Body of pancreas (tissue), 4 donors: ENCODE data around the gene TPPP. TPM values are rescaled to one million over a fixed set of nuclear protein-coding genes. Genes with fewer than 3 reads are reported as not detected.

ENCODE experiments used
- ATAC-seq: fragments of 150-250 bp; one replicate; pipeline ENCODE4 v1.9.1; 2016
- DNase-seq, 4 donors: peaks; one replicate each; pipeline ENCODE4 v3.0.0-alpha.2; 2019
- H3K27ac ChIP-seq, 4 donors: fragments of 200-600 bp; sonication (generic); 1 replicate in 3 of 4; 2 replicates in 1 of 4; pipeline versions ENCODE4 v1.5.1 to v1.6.1; 2016 to 2019; ENCODE audit warnings: mild to moderate bottlenecking in 1 of 4, mixed read lengths in 1 of 4, moderate library complexity in 1 of 4
- H3K27me3 ChIP-seq, 2 donors: fragments of 200-600 bp; sonication (generic); one replicate each; pipeline ENCODE4 v1.6.0; 2016; ENCODE audit warnings: mild to moderate bottlenecking in 1 of 2
- H3K36me3 ChIP-seq, 2 donors: fragments of 200-600 bp; sonication (generic); replicated peaks in 1 of 2; 2 replicates each; pipeline ENCODE4 v1.5.1; 2016; ENCODE audit warnings: low read depth in 2 of 2; ENCODE audit not compliant: insufficient read depth in 1 of 2
- H3K4me1 ChIP-seq: fragments of 200-600 bp; sonication (generic); one replicate; pipeline ENCODE4 v1.6.0; 2016
- H3K4me3 ChIP-seq, 2 donors: fragments of 200-600 bp; sonication (generic); 1 replicate in 1 of 2; 2 replicates in 1 of 2; pipeline ENCODE4 v1.5.1; 2016 to 2019
- H3K9me3 ChIP-seq, 3 donors: fragments of 200-600 bp; sonication (generic); 1 replicate in 2 of 3; 2 replicates in 1 of 3; pipeline ENCODE4 v1.5.1; 2016
- POLR2A ChIP-seq, 3 donors: fragments of 450-650 bp; IDR thresholded peaks; one replicate each; pipeline ENCODE4 v1.6.1; 2016; ENCODE audit warnings: antibody characterized with exemption in 3 of 3, mild to moderate bottlenecking in 2 of 3
- WGBS, 2 donors: methylation state at CpG; one replicate each; pipeline ENCODE4 v1.1.5; 2017; 5-methylcytosine and 5-hydroxymethylcytosine counted together
- intact Hi-C: fragments of 100-400 bp; cut with DNase I; formaldehyde crosslinking; loops from one replicate; pipeline ENCODE4 v1.15.1; 2023
- total RNA-seq, 2 donors: library from RNA; depleted of rRNA; stranded (reverse); fragments of >200 nt; gene quantifications; one replicate each; pipeline ENCODE4 v1.1.0, GENCODE V29; 2016
- TF ChIP-seq, protein P1 (sequence below), 7 experiments: fragments of 450-650 bp in 4 of 7; fragments of 200-600 bp in 3 of 7; sonication (generic) in 3 of 7; IDR thresholded peaks; one replicate each; pipeline ENCODE4 v1.5.1; 2016 to 2019; ENCODE audit warnings: antibody characterized with exemption in 7 of 7

The TPPP gene
- total RNA-seq, 2 donors from 2014 or later = 2.6 to 5.2 TPM

DNA sequence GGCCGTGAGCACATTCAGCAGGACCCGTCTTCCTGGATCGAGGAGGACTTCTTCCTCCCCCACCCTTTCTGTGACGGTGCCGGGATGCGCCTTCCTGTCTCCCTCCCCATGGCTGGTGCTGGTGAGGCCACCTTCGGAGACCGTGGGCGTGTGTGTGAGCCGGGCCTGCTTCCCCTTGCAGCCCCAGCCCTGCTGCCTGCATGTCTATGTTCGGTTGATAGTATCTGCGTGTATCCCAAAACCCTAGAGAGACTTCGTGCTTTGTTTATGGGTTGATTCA lies 68.3 kb downstream of the TPPP start:
- Histone ChIP-seq H3K36me3 (peaks cover 0 to 9% of the 10 kb centered on the region in 2 donors), H3K4me1 (no peaks in the 10 kb centered on the region), H3K27ac (no peak overlapping the region), H3K4me3 (no peak overlapping the region), H3K9me3 (no peaks in the 10 kb centered on the region), H3K27me3 (no peaks in the 10 kb centered on the region)
- no peak for DNase-seq
- ATAC-seq = no peak
- no peak for TF ChIP-seq POLR2A (IDR thresholded peaks at IDR 0.05)
- TF ChIP-seq, protein P1, sequence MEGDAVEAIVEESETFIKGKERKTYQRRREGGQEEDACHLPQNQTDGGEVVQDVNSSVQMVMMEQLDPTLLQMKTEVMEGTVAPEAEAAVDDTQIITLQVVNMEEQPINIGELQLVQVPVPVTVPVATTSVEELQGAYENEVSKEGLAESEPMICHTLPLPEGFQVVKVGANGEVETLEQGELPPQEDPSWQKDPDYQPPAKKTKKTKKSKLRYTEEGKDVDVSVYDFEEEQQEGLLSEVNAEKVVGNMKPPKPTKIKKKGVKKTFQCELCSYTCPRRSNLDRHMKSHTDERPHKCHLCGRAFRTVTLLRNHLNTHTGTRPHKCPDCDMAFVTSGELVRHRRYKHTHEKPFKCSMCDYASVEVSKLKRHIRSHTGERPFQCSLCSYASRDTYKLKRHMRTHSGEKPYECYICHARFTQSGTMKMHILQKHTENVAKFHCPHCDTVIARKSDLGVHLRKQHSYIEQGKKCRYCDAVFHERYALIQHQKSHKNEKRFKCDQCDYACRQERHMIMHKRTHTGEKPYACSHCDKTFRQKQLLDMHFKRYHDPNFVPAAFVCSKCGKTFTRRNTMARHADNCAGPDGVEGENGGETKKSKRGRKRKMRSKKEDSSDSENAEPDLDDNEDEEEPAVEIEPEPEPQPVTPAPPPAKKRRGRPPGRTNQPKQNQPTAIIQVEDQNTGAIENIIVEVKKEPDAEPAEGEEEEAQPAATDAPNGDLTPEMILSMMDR (IDR thresholded peaks at IDR 0.05) = no peak
- intact Hi-C loops = no loop called here
- 84 to 94% methylated on average over 7 to 13 of the region's 13 CpGs for WGBS, 2 donors

DNA sequence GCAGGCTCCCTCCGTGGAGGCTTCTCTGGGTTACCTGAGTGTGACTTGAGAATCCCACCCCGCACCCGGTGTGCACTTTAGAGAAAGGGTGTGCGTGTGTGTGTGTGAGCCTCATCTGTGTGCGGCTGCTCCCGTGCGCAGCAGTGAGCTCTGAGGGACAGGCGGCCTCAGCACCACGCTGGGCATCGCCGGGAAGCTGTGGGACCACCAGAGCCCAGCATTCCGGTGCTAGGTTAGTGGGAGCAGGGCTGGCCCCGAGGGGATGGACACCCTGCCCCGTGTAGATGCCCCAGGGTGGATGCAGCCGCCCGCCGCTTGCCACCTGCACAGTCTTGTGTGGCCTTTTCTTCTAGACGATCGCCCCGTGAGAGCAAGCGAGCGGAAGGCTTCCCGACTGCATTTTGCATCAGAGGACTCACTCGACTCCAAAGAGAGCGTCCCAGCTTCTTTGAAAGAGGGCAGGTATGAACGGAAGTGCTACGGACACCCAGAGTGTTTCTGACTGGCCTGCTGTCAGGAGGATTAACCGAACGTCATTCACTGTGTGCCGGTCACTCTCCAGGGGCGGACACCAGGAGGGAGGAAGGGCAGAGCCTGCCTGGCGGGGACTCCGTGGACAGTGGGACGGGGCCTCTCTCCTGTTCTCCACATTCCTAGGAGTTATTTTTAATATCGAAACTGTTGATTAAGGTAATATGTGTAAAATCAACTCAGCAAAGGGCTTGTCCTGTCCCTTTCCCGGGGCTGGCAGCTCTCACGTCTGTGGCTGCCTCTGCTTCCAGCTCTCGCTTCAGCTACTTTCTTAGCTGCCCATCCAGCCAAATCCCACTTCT lies 68.8 kb downstream of the TPPP start:
- H3K36me3 ChIP-seq = peaks cover 0 to 12% of the 10 kb centered on the region in 2 donors
- H3K27me3 ChIP-seq = no peaks in the 10 kb centered on the region
- no peaks in the 10 kb centered on the region for H3K9me3 ChIP-seq
- DNase-seq (peak in 1 of 4 donors; percentile 2), ATAC-seq (no peak)
- H3K4me1 ChIP-seq = no peaks in the 10 kb centered on the region
- TF ChIP-seq, protein P1 (IDR thresholded peaks at IDR 0.05) = no peak
- no peak for TF ChIP-seq POLR2A (IDR thresholded peaks at IDR 0.05)
- 91 to 92% methylated on average over 31 to 33 of the region's 38 CpGs for WGBS, 2 donors
- no peak overlapping the region for H3K4me3 ChIP-seq
- H3K27ac ChIP-seq = no peak overlapping the region
- intact Hi-C loops = no loop called here

DNA sequence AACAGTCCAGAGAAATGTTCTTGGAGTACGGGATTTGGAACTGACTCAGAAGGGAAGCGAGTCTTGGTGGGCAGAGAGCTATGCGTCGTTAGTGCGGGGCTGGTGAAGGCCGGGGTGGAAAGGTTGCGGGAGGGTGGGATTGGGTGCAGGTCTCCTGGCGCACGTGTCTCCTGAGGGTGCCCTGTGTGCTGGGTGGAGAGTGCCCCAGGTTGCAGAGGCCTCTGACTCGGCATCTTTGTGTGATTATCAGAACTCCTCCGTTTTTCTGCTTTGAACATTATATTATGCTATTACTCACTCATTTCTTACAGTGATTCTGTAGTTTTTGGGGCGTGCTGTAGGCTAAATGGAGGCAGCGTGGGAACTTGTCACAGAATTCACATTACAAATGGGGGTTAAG lies 69.6 kb downstream of the TPPP start:
- Histone ChIP-seq H3K27me3 (no peaks in the 10 kb centered on the region), H3K27ac (no peak overlapping the region), H3K4me3 (no peak overlapping the region), H3K4me1 (no peaks in the 10 kb centered on the region), H3K9me3 (no peaks in the 10 kb centered on the region), H3K36me3 (peaks cover 0 to 12% of the 10 kb centered on the region in 2 donors)
- DNase-seq (no peak), ATAC-seq (no peak)
- intact Hi-C loops = no loop called here
- 90 to 94% methylated on average over 13 of the region's 13 CpGs for WGBS, 2 donors
- TF ChIP-seq, protein P1 (IDR thresholded peaks at IDR 0.05) = no peak
- no peak for TF ChIP-seq POLR2A (IDR thresholded peaks at IDR 0.05)

DNA sequence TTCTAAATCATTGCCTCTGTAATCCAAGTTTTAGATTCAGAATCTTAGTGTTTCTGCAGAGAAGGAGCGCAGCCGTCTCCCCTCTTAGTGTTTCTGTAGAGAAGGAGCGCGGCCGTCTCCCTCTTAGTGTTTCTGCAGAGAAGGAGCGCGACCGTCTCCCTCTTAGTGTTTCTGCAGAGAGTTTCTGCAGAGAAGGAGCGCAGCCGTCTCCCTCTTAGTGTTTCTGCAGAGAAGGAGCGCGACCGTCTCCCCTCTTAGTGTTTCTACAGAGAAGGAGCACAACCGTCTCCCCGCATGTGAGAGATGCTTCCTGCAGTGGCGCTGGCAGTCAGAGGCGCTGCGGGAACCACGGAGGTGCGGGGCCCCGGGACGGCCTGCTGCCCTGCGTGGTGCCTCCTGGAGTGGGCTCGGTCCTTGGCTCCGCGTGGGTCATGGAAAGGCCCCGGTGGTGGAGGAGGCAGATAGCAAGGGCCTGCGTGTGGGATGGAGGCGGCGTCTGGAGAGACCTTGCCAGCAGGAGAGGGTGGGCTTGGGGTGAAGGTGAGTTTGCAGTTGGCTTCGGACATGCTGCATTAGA lies 70.1 kb downstream of the TPPP start:
- WGBS, 2 donors = 89 to 93% methylated on average over 28 to 31 of the region's 31 CpGs
- intact Hi-C loops = no loop called here

More for the DNA sequence above, 70.1 kb downstream of the TPPP start:
- ATAC-seq (no peak), DNase-seq (no peak)
- H3K27me3 ChIP-seq = no peaks in the 10 kb centered on the region
- H3K36me3 ChIP-seq = peaks cover 0 to 12% of the 10 kb centered on the region in 2 donors
- H3K4me3 ChIP-seq = no peak overlapping the region
- H3K4me1 ChIP-seq = no peaks in the 10 kb centered on the region
- no peaks in the 10 kb centered on the region for H3K9me3 ChIP-seq
- H3K27ac ChIP-seq = no peak overlapping the region
- no peak for TF ChIP-seq POLR2A (IDR thresholded peaks at IDR 0.05)
- TF ChIP-seq, protein P1 (IDR thresholded peaks at IDR 0.05) = no peak
